ENCODE measurements around the gene PIGZ. TPM values are rescaled to one million over a fixed set of nuclear protein-coding genes. Genes with fewer than 3 reads are reported as not detected.
"Not testable (repeated sequence)": the region's sequence is repeated elsewhere in the genome, so short reads cannot be mapped to it uniquely, and the experiment has no call there.

The PIGZ gene
- total RNA-seq, 4 donors from 2014 or later = 0.29 to 21.5 (median 2.3) TPM

- TF ChIP-seq, protein P1, sequence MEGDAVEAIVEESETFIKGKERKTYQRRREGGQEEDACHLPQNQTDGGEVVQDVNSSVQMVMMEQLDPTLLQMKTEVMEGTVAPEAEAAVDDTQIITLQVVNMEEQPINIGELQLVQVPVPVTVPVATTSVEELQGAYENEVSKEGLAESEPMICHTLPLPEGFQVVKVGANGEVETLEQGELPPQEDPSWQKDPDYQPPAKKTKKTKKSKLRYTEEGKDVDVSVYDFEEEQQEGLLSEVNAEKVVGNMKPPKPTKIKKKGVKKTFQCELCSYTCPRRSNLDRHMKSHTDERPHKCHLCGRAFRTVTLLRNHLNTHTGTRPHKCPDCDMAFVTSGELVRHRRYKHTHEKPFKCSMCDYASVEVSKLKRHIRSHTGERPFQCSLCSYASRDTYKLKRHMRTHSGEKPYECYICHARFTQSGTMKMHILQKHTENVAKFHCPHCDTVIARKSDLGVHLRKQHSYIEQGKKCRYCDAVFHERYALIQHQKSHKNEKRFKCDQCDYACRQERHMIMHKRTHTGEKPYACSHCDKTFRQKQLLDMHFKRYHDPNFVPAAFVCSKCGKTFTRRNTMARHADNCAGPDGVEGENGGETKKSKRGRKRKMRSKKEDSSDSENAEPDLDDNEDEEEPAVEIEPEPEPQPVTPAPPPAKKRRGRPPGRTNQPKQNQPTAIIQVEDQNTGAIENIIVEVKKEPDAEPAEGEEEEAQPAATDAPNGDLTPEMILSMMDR (IDR thresholded peaks at IDR 0.05) = no peak
- no peak for TF ChIP-seq POLR2A (IDR thresholded peaks at IDR 0.05)
Measured at GRCh38 chr3:196947860-196948441, 20.7 kb downstream of the PIGZ start.

DNA sequence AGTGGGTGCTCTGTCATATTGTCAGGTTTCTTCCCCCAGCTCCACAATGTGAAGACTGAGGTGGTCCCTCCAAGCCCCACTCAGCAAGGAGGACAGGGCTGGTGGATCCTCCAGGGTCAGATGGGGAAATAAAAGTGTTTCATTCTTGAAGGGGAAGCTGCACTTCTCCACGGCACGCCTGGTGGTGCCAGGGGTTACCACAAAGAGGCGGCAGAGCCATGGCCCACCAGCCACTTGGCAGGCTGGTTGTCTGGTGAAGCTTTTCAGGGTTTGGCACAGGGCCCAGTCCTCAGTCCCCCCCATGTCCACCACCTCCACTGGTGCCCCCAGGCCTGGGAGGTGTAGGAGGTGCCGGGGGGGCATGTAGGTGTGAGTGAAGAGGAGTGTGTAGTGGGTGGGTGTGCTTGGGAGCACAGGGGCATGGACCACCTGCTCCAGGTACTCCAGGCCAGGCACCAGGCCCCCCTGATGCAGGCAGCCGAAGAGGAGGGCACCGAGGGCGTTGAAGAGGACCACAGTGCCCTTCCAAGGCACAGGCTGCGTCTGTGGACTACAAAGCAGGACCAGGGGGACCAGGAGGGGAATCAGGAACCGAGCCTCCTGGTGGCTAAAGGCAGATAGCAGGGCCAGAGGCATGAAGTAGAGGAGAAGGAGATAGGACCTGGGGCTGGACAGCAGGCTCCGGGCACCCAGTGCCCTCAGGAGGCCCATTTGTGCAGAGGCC lies 21.3 kb downstream of the PIGZ start:
- intact Hi-C loops (cut with DNase I; ENCODE audit: low total_unique reads) = no loop called here
- no peaks in the 10 kb centered on the region for H3K27me3 ChIP-seq
- H3K9me3 ChIP-seq = no peaks in the 10 kb centered on the region

More at GRCh38 chr3:196947860-196948441, 20.7 kb downstream of the PIGZ start:
- no peaks in the 10 kb centered on the region for H3K27me3 ChIP-seq
- intact Hi-C loops (cut with DNase I; ENCODE audit: low total_unique reads) = no loop called here
- H3K4me3 ChIP-seq = no peak overlapping the region
- H3K36me3 ChIP-seq = no peaks in the 10 kb centered on the region
- DNase-seq = no peak
- no peak overlapping the region for H3K27ac ChIP-seq
- H3K4me1 ChIP-seq = no peaks in the 10 kb centered on the region
- H3K9me3 ChIP-seq = no peaks in the 10 kb centered on the region

GRCh38 chr3:196944037-196944790 lies 24.4 kb downstream of the PIGZ start:
- H3K27me3 ChIP-seq; H3K9me3 ChIP-seq; intact Hi-C loops (cut with DNase I; ENCODE audit: low total_unique reads); DNase-seq; H3K27ac ChIP-seq; H3K4me3 ChIP-seq; H3K36me3 ChIP-seq; H3K4me1 ChIP-seq: not testable (repeated sequence)

More for the DNA sequence above, 21.3 kb downstream of the PIGZ start:
- TF ChIP-seq, protein P1 (IDR thresholded peaks at IDR 0.05) = no peak
- no peak for TF ChIP-seq POLR2A (IDR thresholded peaks at IDR 0.05)
- Histone ChIP-seq H3K27ac (no peak overlapping the region), H3K4me1 (no peaks in the 10 kb centered on the region), H3K4me3 (no peak overlapping the region), H3K36me3 (no peaks in the 10 kb centered on the region)
- DNase-seq = no peak

DNA sequence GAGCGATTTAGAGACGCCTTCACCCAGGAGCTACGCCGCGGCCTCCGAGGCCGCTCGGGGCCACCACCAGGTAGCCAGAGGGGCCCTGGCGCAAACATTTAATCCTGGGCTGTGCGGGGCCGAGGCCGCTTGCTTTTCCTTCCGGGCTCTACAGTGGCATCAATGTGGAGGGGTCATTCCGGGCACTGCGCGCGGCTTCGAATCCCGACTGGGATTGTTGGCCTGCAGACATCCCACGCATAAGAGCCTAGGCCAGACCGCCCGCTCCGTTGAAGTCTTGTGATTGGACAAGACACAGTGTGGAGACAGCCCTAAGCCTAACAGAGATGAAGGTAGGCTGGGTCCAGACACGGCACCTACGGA lies 25.7 kb downstream of the PIGZ start:
- TF ChIP-seq POLR2A (IDR thresholded peaks at IDR 0.05) = no peak
- TF ChIP-seq, protein P1 (IDR thresholded peaks at IDR 0.05) = no peak
- intact Hi-C loops (cut with DNase I; ENCODE audit: low total_unique reads) = no loop called here
- peak overlapping the region; percentile 55 to 84 for H3K27ac ChIP-seq
- H3K4me3 ChIP-seq = peak overlapping the region; percentile 86 to 100
- no peaks in the 10 kb centered on the region for H3K4me1 ChIP-seq
- no peaks in the 10 kb centered on the region for H3K27me3 ChIP-seq
- H3K36me3 ChIP-seq = no peaks in the 10 kb centered on the region
- H3K9me3 ChIP-seq = no peaks in the 10 kb centered on the region
- no peak for DNase-seq

DNA sequence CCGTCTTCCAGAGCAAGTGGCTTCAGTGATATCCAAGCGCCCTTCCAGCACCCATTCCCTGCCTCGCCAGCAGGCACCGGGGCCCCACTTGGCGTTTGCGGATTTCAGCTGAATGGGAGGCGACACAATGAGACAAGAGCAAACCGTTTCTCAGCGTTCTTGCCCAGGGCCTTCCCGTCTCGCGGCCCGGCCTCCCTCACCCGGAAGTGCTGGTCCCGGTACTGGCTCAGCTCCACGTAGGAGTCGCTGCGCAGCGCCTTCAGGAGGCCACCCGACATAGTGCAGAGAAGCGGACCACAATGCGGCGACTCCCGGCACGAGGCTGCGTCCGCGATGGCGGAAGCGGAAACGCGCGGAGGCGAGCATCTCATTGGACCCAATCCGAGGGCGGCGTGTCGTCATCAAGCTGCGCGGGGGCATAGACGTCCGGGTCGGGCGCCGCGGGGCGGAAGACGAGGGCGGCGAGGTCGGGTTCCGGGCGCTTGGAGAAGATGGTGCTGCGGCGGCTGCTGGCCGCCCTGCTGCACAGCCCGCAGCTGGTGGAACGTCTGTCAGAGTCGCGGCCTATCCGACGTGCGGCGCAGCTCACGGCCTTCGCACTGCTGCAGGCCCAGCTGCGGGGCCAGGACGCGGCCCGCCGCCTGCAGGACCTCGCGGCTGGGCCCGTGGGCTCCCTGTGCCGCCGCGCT lies 26.3 kb downstream of the PIGZ start, which contains the start of gene NCBP2:
TSS of gene NCBP2 (minus strand) at position 303 of the 689 bp plus-strand sequence. CDS start at position 278, 25 bp downstream.
- H3K27me3 ChIP-seq = no peaks in the 10 kb centered on the region
- no peaks in the 10 kb centered on the region for H3K36me3 ChIP-seq
- peak; percentile 98 for DNase-seq
- H3K27ac ChIP-seq = peak within 1 kb of the TSS; percentile 74 to 84
- intact Hi-C loops (cut with DNase I; ENCODE audit: low total_unique reads) = no loop called here
- TF ChIP-seq, protein P1 (IDR thresholded peaks at IDR 0.05) = peak; percentile 50 to 65 (median 60)
- peak; percentile 57 to 81 for TF ChIP-seq POLR2A (IDR thresholded peaks at IDR 0.05)
- no peaks in the 10 kb centered on the region for H3K4me1 ChIP-seq
- peak within 1 kb of the TSS; percentile 86 to 100 for H3K4me3 ChIP-seq
- no peaks in the 10 kb centered on the region for H3K9me3 ChIP-seq

Data from uterus (tissue), 4 donors.